Retina (tissue), 1 donor: ENCODE measurements around the gene KCNT1.

Experiments used
- DNase-seq: peaks from one replicate; pipeline ENCODE4 v3.0.0-alpha.2; 2016

Gene KCNT1

GRCh38 chr9:135728436-135729110, 26.6 kb downstream of the KCNT1 start:
- DNase-seq = no peak

GRCh38 chr9:135729480-135729879, 27.5 kb downstream of the KCNT1 start:
- no peak for DNase-seq

- DNase-seq = no peak
Observed at GRCh38 chr9:135731454-135731853, 29.5 kb downstream of the KCNT1 start.

- DNase-seq = no peak
Observed at GRCh38 chr9:135732569-135733257, 30.7 kb downstream of the KCNT1 start.

GRCh38 chr9:135734616-135735144, 32.7 kb downstream of the KCNT1 start:
- no peak for DNase-seq

GRCh38 chr9:135736272-135736978, 34.4 kb downstream of the KCNT1 start:
- DNase-seq = no peak

- no peak for DNase-seq
Observed at GRCh38 chr9:135736979-135737839, 35.2 kb downstream of the KCNT1 start.

GRCh38 chr9:135737840-135738521, 36.0 kb downstream of the KCNT1 start:
- DNase-seq = no peak

- no peak for DNase-seq
Observed at GRCh38 chr9:135739271-135740220, 37.6 kb downstream of the KCNT1 start.

GRCh38 chr9:135741276-135742219, 39.6 kb downstream of the KCNT1 start:
- DNase-seq = no peak

- DNase-seq = no peak
Observed at GRCh38 chr9:135743021-135743420, 41.0 kb downstream of the KCNT1 start.

GRCh38 chr9:135743546-135744332, 41.8 kb downstream of the KCNT1 start:
- no peak for DNase-seq

GRCh38 chr9:135744333-135745070, 42.5 kb downstream of the KCNT1 start:
- DNase-seq = no peak

GRCh38 chr9:135745189-135745588, 43.2 kb downstream of the KCNT1 start:
- DNase-seq = no peak

GRCh38 chr9:135745686-135746324, 43.8 kb downstream of the KCNT1 start:
- DNase-seq = no peak

- no peak for DNase-seq
Observed at GRCh38 chr9:135746565-135746964, 44.6 kb downstream of the KCNT1 start.

- DNase-seq = no peak
Observed at GRCh38 chr9:135747311-135747710, 45.3 kb downstream of the KCNT1 start.

GRCh38 chr9:135748676-135749075, 46.7 kb downstream of the KCNT1 start:
- DNase-seq = no peak
